Activated CD4-positive, alpha-beta T cell treated with anti-CD3 and anti-CD28 coated beads for 4 hours (primary cell): ENCODE data around the gene LPP.
"Not testable (repeated sequence)": the region's sequence is repeated elsewhere in the genome, so short reads cannot be mapped to it uniquely, and the experiment has no call there.

ENCODE experiments used
- DNase-seq, 2 donors: peaks; one replicate each; pipeline ENCODE4 v3.0.0-alpha.2; 2020

LPP gene

GRCh38 chr3:188416041-188416440 lies 262.1 kb downstream of the LPP start:
- DNase-seq: no peak

GRCh38 chr3:188417271-188417696 lies 263.3 kb downstream of the LPP start:
- no peak for DNase-seq

GRCh38 chr3:188417766-188418165 lies 263.8 kb downstream of the LPP start:
- DNase-seq: no peak

GRCh38 chr3:188421151-188421821 lies 267.3 kb downstream of the LPP start:
- DNase-seq: no peak

GRCh38 chr3:188421836-188422540 lies 268.0 kb downstream of the LPP start:
- no peak for DNase-seq

- DNase-seq: not testable (repeated sequence)
Observed at GRCh38 chr3:188427981-188428380, 274.0 kb downstream of the LPP start.

GRCh38 chr3:188431040-188431439 lies 277.1 kb downstream of the LPP start:
- no peak for DNase-seq

GRCh38 chr3:188431553-188431952 lies 277.6 kb downstream of the LPP start:
- DNase-seq: no peak

- no peak for DNase-seq
Observed at GRCh38 chr3:188432802-188433520, 279.0 kb downstream of the LPP start.

GRCh38 chr3:188433521-188434150 lies 279.7 kb downstream of the LPP start:
- no peak for DNase-seq

- no peak for DNase-seq
Observed at GRCh38 chr3:188434594-188434993, 280.6 kb downstream of the LPP start.

GRCh38 chr3:188435266-188435665 lies 281.3 kb downstream of the LPP start:
- DNase-seq: no peak

- no peak for DNase-seq
Observed at GRCh38 chr3:188437926-188438325, 284.0 kb downstream of the LPP start.

- DNase-seq: peak; percentile 39 to 49
Observed at GRCh38 chr3:188439080-188439479, 285.1 kb downstream of the LPP start.

- no peak for DNase-seq
Observed at GRCh38 chr3:188440340-188440972, 286.5 kb downstream of the LPP start.

GRCh38 chr3:188442430-188442829 lies 288.5 kb downstream of the LPP start:
- no peak for DNase-seq

- DNase-seq: not testable (repeated sequence)
Observed at GRCh38 chr3:188445175-188445574, 291.2 kb downstream of the LPP start.

- no peak for DNase-seq
Observed at GRCh38 chr3:188446014-188446413, 292.1 kb downstream of the LPP start.

GRCh38 chr3:188446766-188447165 lies 292.8 kb downstream of the LPP start:
- no peak for DNase-seq

- no peak for DNase-seq
Observed at GRCh38 chr3:188448813-188449212, 294.9 kb downstream of the LPP start.

- DNase-seq: no peak
Observed at GRCh38 chr3:188449421-188449820, 295.5 kb downstream of the LPP start.

GRCh38 chr3:188452158-188452772 lies 298.3 kb downstream of the LPP start:
- DNase-seq: no peak
